GM13976 (cell line): ENCODE results near the gene CIRBP.

Experiments used
- DNase-seq: peaks from one replicate; pipeline ENCODE4 v3.0.0; 2012; ENCODE audit warnings: low spot score
- CTCF ChIP-seq: IDR thresholded peaks from 2 replicates; pipeline ENCODE4 v1.5.1; 2012; ENCODE audit warnings: borderline replicate concordance, mild to moderate bottlenecking; ENCODE audit not compliant: insufficient read depth; ENCODE audit errors: extremely low read depth, missing control alignments, control extremely low read depth
- in situ Hi-C: fragments of 300-500 bp; cut with MboI; formaldehyde crosslinking; loops from one replicate; pipeline ENCODE4 v1.12.0; 2022; ENCODE audit warnings: low sequenced_read_pairs, mixed read lengths, inconsistent platforms; ENCODE audit not compliant: unreplicated experiment

CIRBP gene

GRCh38 chr19:1249990-1250436, 19.1 kb upstream of the CIRBP start:
- in situ Hi-C loops, result no loop called here
- DNase-seq, result no peak
- TF ChIP-seq CTCF, result no peak

GRCh38 chr19:1250437-1251260, 18.5 kb upstream of the CIRBP start:
- in situ Hi-C loops, result no loop called here
- TF ChIP-seq CTCF, result no peak
- DNase-seq, result no peak

GRCh38 chr19:1251330-1252220, 17.6 kb upstream of the CIRBP start:
- in situ Hi-C loops, result no loop called here
- DNase-seq, result no peak
- no peak for TF ChIP-seq CTCF

- no peak for DNase-seq
- in situ Hi-C loops, result no loop called here
- no peak for TF ChIP-seq CTCF
These were observed 16.8 kb upstream of the CIRBP start for GRCh38 chr19:1252221-1252820.

GRCh38 chr19:1252821-1253513, 16.2 kb upstream of the CIRBP start:
- in situ Hi-C loops, result no loop called here
- no peak for DNase-seq
- no peak for TF ChIP-seq CTCF
